Activated CD4-positive, alpha-beta T cell treated with anti-CD3 and anti-CD28 coated beads for 36 hours (primary cell): ENCODE data around the gene NHS. TPM values are rescaled to one million over a fixed set of nuclear protein-coding genes. Genes with fewer than 3 reads are reported as not detected.
"Not testable (repeated sequence)": the region's sequence is repeated elsewhere in the genome, so short reads cannot be mapped to it uniquely, and the experiment has no call there.

Experiments
- ATAC-seq: fragments of 200-7000 bp; cut with Tn5 transposase; one replicate; pipeline ENCODE4 v1.10.0; 2021; ENCODE audit warnings: mild to moderate bottlenecking, moderate library complexity
- CTCF ChIA-PET: fragments of 350-600 bp; sonication (Branson Sonifier 250); formaldehyde crosslinking; loops from one replicate; lab custom pipeline; 2021; ENCODE audit warnings: antibody characterized with exemption; lab: Charles Lee
- POLR2A ChIA-PET: fragments of 350-600 bp; sonication (Branson Sonifier 250); formaldehyde crosslinking; loops from one replicate; lab custom pipeline; 2021; ENCODE audit warnings: antibody characterized with exemption, inconsistent platforms; lab: Charles Lee
- DNase-seq: peaks from one replicate; pipeline ENCODE4 v3.0.0-alpha.2; 2020
- H3K27ac Mint-ChIP-seq: one replicate; pipeline ENCODE4 v1.8.0; 2021; ENCODE audit warnings: mixed read lengths
- H3K27me3 Mint-ChIP-seq: one replicate; pipeline ENCODE4 v1.8.0; 2021; ENCODE audit warnings: mixed read lengths
- H3K36me3 Mint-ChIP-seq: one replicate; pipeline ENCODE4 v1.8.0; 2021; ENCODE audit warnings: low read depth, mixed read lengths
- H3K4me1 Mint-ChIP-seq: one replicate; pipeline ENCODE4 v1.8.0; 2021; ENCODE audit warnings: mixed read lengths
- H3K4me3 Mint-ChIP-seq: one replicate; pipeline ENCODE4 v1.8.0; 2021; ENCODE audit warnings: mild to moderate bottlenecking, moderate library complexity, mixed read lengths
- H3K9me3 Mint-ChIP-seq: one replicate; pipeline ENCODE4 v1.8.0; 2021; ENCODE audit warnings: low read depth, mixed read lengths
- intact Hi-C, 2 experiments: fragments of 100-400 bp; cut with DNase I in 1 of 2; cut with micrococcal nuclease in 1 of 2; formaldehyde crosslinking; loops; one replicate each; pipeline versions ENCODE4 v1.14.2 to v1.15.1; 2022 to 2024; cut with DNase I, micrococcal nuclease
- total RNA-seq, 2 experiments: library from RNA; stranded (reverse); gene quantifications; one replicate each; pipeline ENCODE4 v1.2.3, GENCODE V29; 2021

Gene NHS
- total RNA-seq, 2 experiments from 2014 or later: 6.7 to 10.2 TPM

DNA sequence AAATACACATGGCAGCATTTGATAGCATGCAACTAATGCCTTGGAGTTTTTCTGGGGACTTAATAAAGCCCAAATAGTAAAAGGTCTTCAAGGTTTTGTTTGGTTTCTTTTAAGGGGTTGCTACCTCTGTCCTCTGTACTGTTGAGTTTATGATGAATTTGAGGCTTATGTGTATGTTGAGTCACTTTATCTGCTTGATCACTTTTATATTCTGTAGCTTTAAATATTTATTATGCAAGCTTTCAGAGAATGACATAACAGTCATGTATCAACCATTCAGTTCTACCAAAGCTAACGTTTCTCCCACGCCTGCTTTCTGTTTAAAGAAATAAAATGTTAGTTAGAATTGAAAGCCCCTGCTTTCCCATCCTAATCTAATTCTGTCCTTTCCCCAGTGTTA is 122.2 kb downstream of the NHS start:
- no peak for ATAC-seq
- Mint-ChIP-seq H3K36me3 (no peaks in the 10 kb centered on the region), H3K4me1 (no peaks in the 10 kb centered on the region), H3K4me3 (no peak overlapping the region), H3K27me3 (peaks cover 3% of the 10 kb centered on the region), H3K9me3 (no peaks in the 10 kb centered on the region), H3K27ac (no peak overlapping the region)
- CTCF ChIA-PET: no interaction called here
- POLR2A ChIA-PET: no interaction called here
- intact Hi-C loops: no loop called here
- DNase-seq: no peak

DNA sequence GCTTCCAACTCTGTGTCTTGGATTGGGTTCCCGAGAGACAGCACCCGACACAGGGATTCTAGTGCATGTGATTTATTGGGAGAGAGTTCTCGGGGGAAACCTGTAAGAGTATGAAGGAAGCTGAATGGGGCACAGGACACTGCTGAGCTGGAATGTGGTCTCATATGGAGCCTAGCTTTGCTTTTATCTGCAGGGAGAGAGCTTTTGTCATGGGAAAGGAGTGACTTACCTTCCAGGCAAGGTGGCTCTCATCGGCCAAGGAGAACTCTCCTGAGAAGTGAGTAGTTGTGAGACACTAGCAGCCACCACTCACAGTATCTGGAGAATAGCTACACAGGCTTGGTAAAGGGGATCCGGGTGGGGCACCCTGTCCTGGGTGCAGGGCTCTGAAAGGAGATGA is 124.5 kb downstream of the NHS start:
- Mint-ChIP-seq H3K9me3 (no peaks in the 10 kb centered on the region), H3K36me3 (no peaks in the 10 kb centered on the region), H3K4me3 (no peak overlapping the region), H3K27me3 (no peaks in the 10 kb centered on the region), H3K27ac (no peak overlapping the region), H3K4me1 (no peaks in the 10 kb centered on the region)
- POLR2A ChIA-PET: no interaction called here
- ATAC-seq: no peak
- CTCF ChIA-PET: no interaction called here
- intact Hi-C loops: no loop called here
- no peak for DNase-seq

DNA sequence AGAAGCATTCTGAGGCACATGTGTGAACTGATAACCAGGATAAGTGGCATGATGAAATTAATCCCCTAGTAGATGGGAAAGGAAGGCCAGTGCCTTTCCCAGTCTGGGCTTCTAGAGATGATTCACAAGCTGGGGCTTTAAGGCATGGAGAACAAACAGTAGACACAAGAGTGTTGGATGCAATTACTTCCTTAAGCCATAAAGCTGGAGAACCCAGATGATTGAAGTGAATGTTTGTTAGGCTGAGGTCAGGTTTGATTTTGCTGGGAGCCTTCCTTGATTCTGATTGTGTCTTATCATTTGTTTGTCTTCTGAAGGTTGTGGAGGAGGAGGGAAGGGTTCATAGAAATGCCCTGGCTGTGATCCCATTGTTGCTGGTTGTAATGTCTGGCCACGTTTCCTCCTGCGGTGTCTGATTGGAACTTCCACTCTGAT is 125.2 kb downstream of the NHS start:
- no peaks in the 10 kb centered on the region for H3K36me3 Mint-ChIP-seq
- no peak for DNase-seq
- no peak overlapping the region for H3K27ac Mint-ChIP-seq
- POLR2A ChIA-PET: no interaction called here
- CTCF ChIA-PET: no interaction called here
- H3K4me3 Mint-ChIP-seq: no peak overlapping the region
- intact Hi-C loops: no loop called here
- ATAC-seq: no peak
- no peaks in the 10 kb centered on the region for H3K27me3 Mint-ChIP-seq
- no peaks in the 10 kb centered on the region for H3K4me1 Mint-ChIP-seq
- H3K9me3 Mint-ChIP-seq: no peaks in the 10 kb centered on the region

DNA sequence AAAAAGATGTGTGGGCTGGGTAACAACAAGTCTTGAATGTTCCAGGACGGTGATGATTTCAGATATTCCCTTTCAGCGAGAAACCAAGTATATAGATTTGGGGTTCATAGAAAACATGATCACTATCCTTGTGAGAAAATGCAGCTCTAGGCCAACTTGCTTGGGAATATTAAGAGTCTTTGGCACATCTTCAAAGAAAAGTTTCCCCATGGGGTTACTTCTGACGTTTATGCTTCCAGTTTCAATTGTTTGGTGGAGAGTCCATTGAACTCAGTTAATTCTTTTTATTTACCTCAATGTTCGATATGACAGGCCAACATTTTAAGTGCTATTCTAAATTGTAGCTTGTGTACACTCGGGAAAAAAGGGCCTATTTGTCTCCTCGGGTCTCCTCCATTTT is 126.7 kb downstream of the NHS start:
- ChIA-PET POLR2A (no interaction called here), CTCF (no interaction called here)
- DNase-seq: no peak
- H3K27ac Mint-ChIP-seq: no peak overlapping the region
- ATAC-seq: no peak
- intact Hi-C loops: no loop called here
- no peak overlapping the region for H3K4me3 Mint-ChIP-seq
- no peaks in the 10 kb centered on the region for H3K9me3 Mint-ChIP-seq
- H3K27me3 Mint-ChIP-seq: no peaks in the 10 kb centered on the region
- no peaks in the 10 kb centered on the region for H3K4me1 Mint-ChIP-seq
- H3K36me3 Mint-ChIP-seq: no peaks in the 10 kb centered on the region

DNA sequence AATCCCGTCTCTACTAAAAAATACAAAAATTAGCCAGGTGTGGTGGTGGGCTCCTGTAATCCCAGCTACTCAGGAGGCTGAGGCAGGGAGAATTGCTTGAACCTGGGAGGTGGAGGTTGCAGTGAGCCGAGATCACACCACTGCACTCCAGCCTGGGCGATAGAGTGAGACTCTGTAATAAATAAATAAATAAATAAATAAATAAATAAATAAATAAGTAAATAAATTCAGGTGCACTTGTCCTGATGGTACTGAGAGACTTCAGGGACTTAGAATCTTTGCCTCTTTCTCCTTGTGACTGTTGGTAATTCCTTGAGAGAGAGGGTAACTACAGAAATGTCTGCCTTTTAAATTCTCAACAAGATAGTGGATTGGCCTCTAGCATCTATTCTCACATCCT is 131.4 kb downstream of the NHS start:
- H3K4me3 Mint-ChIP-seq, intact Hi-C loops, ATAC-seq, CTCF ChIA-PET, H3K36me3 Mint-ChIP-seq, POLR2A ChIA-PET, H3K27ac Mint-ChIP-seq, H3K9me3 Mint-ChIP-seq, H3K27me3 Mint-ChIP-seq, H3K4me1 Mint-ChIP-seq, DNase-seq: not testable (repeated sequence)

DNA sequence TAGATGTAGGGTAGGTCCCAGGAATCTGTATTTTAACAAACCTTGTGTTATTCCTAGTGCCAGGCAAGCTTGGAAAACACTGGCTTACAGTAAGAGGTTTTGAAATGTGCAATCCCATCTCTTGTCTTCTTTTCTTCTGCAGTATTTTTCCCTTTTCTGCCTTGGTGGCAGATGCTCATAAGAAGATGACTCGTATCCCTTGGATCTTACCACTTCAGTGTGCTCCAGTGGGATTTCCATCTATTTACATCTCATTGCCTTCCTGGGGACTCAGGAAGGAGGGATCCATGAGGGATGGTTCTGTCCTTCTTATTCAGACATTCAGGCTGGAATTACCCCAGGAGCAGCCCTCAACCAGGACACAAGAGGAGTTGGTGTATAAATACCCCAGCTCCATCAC is 136.6 kb downstream of the NHS start:
- Mint-ChIP-seq H3K36me3 (no peaks in the 10 kb centered on the region), H3K4me3 (no peak overlapping the region), H3K4me1 (no peaks in the 10 kb centered on the region), H3K9me3 (no peaks in the 10 kb centered on the region), H3K27ac (no peak overlapping the region), H3K27me3 (no peaks in the 10 kb centered on the region)
- DNase-seq: no peak
- ChIA-PET POLR2A (no interaction called here), CTCF (interaction anchor here (1.0 kb wide), 1 partner anchor 41 kb away, joined by 4 read pairs; no protein-coding TSS in a partner anchor)
- no peak for ATAC-seq
- intact Hi-C loops: no loop called here

DNA sequence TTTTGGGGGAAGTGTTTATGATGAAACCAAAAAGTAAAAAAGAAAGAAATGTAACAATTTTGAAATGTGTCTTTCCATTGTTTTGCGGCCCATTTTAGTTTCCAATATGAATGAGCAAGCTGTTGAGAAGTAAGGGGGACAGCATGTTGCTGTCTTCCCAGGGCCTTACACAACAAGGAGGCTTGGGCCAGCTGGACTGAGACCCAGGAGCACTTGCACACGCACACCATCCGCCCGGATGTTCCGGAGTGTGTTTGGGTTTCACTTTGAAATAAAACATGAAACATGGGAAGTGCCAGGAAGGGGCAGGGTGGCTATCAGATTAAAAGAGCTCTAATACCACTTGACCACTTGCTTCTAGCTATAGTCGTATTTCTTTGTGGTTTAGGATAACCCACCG is 144.4 kb downstream of the NHS start:
- Mint-ChIP-seq H3K27ac (no peak overlapping the region), H3K4me3 (no peak overlapping the region), H3K36me3 (no peaks in the 10 kb centered on the region), H3K4me1 (no peaks in the 10 kb centered on the region), H3K9me3 (no peaks in the 10 kb centered on the region), H3K27me3 (no peaks in the 10 kb centered on the region)
- ChIA-PET CTCF (interaction anchor here (1.0 kb wide), 1 partner anchor 15 kb away, joined by 3 read pairs; no protein-coding TSS in a partner anchor), POLR2A (no interaction called here)
- no peak for ATAC-seq
- no peak for DNase-seq
- intact Hi-C loops: no loop called here

DNA sequence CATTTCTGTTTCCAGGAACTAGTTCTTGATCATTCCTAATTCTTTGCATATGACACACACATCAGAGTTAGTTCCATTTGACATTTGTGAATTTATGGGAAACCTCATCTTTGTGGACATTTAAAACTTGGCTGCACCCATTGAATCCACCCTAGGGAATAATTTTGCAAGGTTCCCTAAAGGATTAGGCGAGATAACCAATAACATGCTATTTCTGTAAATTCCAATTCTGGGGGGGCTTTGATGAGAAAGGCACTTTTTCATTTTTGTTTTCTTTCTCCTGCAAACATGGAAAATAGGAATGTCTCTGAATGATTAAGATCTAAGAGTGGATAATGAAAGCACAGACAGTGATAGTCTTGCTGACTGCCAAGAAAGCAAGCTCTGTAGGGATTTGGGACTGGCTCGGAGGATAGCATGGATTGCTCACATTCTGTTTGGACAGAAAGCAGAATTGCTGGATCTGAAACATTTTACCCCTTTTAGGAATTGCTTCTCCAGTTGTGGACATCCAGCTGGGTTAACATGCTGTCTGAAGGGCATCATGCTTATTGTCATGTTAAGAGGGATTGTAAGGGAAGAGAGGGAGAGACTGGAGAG is 145.1 kb downstream of the NHS start:
- no peaks in the 10 kb centered on the region for H3K4me1 Mint-ChIP-seq
- no peaks in the 10 kb centered on the region for H3K36me3 Mint-ChIP-seq
- no peaks in the 10 kb centered on the region for H3K9me3 Mint-ChIP-seq
- H3K4me3 Mint-ChIP-seq: no peak overlapping the region
- intact Hi-C loops: no loop called here
- POLR2A ChIA-PET: no interaction called here
- H3K27ac Mint-ChIP-seq: no peak overlapping the region
- CTCF ChIA-PET: no interaction called here
- DNase-seq (no peak), ATAC-seq (no peak)
- no peaks in the 10 kb centered on the region for H3K27me3 Mint-ChIP-seq

DNA sequence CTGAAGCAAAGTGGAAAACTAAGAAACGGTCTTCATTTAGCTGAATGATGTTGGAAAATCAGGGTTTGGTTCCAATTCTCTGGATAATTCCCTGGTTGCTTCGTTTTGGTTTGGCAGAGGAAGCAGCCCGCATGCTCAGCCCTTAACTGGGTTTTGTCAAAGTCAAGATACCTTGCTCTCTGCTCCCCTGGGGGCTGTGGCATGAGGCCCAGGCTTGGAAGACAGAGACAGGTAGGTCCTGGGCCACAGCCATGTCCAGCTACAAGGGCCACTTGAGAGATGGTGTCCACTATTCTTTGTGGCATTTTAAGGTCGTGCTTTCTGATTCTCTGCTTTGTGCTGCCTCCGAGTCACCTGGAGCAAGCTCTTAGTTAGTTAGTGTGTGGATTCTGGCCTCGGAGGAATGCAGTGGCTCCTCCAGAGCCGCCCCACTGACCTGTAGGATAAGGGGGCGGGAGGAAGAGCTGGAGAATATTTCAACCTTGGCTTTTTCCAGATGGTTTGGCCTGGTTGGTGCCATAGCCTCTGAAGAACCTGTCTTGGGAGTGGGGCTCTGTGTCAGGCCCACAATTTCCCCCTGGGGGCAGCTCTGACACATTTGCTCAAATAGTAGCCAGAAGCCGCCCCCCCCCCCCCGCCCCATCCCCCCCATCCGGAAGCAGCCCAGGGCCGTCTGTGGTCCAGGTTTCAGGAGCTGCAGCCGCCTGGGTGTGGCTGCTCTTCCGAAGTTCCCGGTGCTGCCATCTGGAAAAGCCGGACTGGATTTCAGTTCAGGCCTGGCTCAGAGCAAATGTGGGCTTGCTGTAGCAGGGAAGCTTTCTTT is 147.1 kb downstream of the NHS start:
- DNase-seq (peak; percentile 15), ATAC-seq (no peak)
- Mint-ChIP-seq H3K4me3 (no peak overlapping the region), H3K4me1 (no peaks in the 10 kb centered on the region), H3K9me3 (no peaks in the 10 kb centered on the region), H3K36me3 (no peaks in the 10 kb centered on the region), H3K27me3 (no peaks in the 10 kb centered on the region), H3K27ac (no peak overlapping the region)
- ChIA-PET POLR2A (no interaction called here), CTCF (interaction anchor here (1.0 kb wide), 1 partner anchor 87 kb away, joined by 3 read pairs; no protein-coding TSS in a partner anchor)
- intact Hi-C loops: no loop called here

DNA sequence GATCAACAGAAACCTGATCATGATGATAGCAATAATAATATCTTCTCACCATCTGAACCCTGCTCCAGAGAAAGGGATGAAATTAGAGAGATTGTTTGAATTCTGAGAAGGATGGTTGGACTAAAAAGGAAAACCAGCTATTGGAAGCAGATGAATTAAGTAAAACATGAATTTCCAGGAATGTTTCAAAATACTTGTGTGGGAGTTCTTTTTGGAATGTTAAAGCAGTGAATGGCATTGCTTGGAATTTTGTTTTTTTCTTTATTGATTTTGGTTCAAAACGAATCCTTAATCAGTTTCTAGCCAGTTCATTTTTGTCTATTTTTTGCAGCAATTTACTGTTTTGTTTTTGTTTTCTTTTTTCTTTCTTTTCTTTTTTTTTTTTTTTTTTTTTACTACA is 150.3 kb downstream of the NHS start:
- Mint-ChIP-seq H3K36me3 (no peaks in the 10 kb centered on the region), H3K4me3 (no peak overlapping the region), H3K4me1 (peaks cover 8% of the 10 kb centered on the region), H3K9me3 (no peaks in the 10 kb centered on the region), H3K27ac (no peak overlapping the region), H3K27me3 (no peaks in the 10 kb centered on the region)
- POLR2A ChIA-PET: no interaction called here
- DNase-seq: no peak
- CTCF ChIA-PET: no interaction called here
- intact Hi-C loops: no loop called here
- no peak for ATAC-seq

DNA sequence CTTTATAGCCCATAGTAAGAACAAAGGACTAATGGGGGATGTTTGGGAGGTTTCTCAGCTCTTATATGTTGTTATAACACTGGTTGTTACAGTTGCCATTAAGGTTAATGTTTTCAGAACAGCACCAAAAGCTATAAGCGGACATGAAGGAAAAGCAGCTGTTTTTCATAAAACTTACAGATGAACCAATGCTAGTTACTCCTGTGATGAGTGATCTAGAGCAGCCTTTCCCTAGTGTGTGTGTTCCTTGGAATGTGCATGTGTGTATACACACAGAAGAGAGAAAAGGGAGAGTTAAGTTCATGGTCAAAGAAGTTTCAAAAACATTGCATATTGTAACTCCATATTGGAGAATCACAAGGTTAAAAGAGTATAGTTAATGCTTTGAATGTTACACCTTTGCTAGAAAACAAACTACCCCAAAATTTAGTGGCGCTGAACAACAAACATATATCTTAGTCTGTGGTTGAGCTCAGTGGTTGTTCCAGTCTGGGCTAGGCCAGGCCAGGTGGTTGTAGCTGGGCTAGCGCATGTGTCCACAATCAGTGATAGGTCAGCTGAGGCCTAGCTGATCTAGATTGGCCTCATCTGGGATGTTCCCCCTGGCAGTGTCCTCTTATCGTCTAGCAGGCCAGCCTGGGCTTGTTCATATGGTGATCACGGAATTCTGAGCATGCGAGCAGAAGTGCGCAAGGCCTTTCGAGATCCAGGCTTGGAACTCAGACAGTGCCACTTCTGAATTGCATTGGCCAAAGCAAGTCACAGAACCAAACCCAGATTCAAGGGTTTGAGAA is 151.0 kb downstream of the NHS start:
- CTCF ChIA-PET: no interaction called here
- intact Hi-C loops: no loop called here
- POLR2A ChIA-PET: no interaction called here

More for the DNA sequence above, 151.0 kb downstream of the NHS start:
- Mint-ChIP-seq H3K27ac (no peak overlapping the region), H3K27me3 (no peaks in the 10 kb centered on the region), H3K4me3 (no peak overlapping the region), H3K4me1 (peaks cover 8% of the 10 kb centered on the region), H3K9me3 (no peaks in the 10 kb centered on the region), H3K36me3 (no peaks in the 10 kb centered on the region)
- no peak for ATAC-seq
- DNase-seq: no peak
